ENCODE data around the gene TEPSIN.
"Not testable (repeated sequence)": the region's sequence is repeated elsewhere in the genome, so short reads cannot be mapped to it uniquely, and the experiment has no call there.

Gene TEPSIN

DNA sequence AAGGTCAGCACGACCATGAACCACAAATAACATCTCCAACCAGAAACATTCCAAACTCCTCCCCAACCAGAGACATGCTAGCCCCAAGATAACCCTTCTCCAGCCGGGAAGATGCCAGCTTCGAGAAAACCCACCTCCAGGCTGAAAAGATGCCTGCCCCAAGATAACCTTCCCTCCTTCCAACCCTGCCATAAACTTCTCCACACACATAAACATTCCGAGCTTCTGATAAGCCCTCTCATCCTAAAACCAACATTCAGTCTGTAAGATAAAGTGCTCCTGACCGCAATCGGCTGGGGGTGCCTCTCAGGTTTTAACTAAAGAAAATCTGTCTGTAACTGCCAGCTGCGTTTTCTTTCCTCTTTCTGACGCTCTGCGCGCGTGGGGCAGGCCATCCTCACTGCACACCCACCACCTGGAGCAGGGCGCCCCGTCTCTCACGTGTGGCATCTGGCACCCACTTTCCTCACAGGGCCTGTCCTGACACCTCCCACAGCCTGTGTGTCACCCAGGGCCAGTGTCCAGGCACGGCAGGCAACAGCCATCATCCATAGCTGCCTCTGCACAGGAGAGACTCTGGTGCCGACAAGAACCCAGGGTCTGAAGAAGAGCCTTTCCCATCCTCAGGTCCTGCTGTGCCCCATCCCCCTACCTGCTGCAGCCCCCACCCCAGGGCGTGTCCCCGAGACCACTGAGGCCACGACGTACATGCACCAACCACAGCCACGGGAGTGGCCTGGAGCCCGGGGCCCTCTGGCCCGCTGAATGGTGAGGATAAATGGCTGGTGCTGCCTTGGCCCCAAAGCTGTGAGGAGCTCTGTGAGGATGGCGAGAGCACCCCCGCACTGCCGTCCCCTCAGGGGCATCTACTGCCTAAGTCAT is 3.7 kb downstream of the TEPSIN start:
- no peak for DNase-seq

DNA sequence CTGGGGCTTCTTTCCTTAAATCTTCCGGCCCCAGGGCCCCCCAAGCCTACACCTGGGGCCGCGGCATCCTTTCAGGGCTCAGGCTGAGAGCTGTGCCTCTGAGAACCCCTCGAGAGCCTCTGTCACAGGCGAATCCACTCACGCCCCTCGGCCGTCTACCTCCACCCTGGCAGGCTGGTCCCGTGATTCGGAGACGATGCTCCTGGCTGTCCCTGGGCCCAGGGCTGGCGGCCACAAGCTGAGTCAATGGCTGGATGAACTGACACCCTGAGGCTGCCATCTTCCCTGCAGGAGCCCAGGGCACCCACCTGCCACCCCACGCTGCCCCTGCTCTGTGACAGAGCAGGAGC is 4.4 kb downstream of the TEPSIN start:
- no peak for DNase-seq

DNA sequence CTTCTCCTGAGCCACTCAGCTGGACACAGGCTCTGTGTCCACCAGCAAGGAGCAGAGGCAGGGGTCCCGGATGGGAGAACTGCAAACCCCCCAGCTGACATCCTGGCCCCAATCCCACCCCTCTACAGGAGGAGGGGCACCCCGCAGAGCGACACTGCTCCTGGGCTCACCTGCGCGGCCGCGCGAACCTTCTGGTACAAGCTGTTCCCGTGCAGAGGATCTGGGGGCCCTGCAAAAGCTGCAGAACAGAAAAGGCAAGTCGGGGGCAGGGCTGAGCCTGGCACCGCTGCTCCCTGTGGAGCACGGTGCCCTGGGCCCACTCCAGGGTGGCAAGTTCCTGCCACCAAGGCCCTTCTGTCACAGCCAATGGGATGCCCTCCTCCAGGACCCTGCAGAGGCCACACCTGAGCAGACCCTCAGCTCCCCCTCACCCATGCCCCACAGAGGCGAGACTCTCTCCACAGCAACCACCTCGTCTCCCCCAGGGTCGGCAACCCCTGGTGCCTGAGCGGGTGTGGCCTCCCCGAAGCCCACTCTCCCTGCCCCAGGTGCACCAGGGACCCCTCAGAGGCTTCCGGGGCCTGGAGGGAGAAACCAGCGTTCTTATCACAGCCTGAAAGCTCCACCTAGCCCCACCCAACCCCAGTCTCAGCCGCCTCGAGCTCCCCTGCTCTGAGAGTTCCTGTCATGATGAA is 4.9 kb downstream of the TEPSIN start:
- no peak for DNase-seq

DNA sequence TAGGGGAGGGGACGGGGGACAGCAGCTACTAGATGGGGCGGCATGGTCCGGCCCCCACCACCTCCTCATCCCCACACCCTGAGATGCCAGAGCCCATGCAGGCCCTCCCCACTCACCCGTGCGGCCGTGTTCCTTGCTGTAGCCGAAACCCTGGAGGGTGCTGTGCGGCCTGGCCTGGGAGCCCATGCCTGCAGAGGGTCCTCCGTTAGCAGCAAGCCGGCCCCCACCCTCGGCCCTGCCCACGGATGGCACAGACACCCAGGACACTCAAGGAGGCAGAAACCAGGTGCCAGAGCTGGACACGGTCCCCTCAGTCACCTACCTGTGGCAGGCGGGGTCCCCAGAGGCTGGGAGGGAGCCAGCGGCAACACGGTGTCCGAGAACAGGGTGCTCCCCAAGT is 5.5 kb downstream of the TEPSIN start:
- no peak for DNase-seq

GRCh38 chr17:81232616-81233241 is 6.1 kb downstream of the TEPSIN start:
- no peak for DNase-seq

DNA sequence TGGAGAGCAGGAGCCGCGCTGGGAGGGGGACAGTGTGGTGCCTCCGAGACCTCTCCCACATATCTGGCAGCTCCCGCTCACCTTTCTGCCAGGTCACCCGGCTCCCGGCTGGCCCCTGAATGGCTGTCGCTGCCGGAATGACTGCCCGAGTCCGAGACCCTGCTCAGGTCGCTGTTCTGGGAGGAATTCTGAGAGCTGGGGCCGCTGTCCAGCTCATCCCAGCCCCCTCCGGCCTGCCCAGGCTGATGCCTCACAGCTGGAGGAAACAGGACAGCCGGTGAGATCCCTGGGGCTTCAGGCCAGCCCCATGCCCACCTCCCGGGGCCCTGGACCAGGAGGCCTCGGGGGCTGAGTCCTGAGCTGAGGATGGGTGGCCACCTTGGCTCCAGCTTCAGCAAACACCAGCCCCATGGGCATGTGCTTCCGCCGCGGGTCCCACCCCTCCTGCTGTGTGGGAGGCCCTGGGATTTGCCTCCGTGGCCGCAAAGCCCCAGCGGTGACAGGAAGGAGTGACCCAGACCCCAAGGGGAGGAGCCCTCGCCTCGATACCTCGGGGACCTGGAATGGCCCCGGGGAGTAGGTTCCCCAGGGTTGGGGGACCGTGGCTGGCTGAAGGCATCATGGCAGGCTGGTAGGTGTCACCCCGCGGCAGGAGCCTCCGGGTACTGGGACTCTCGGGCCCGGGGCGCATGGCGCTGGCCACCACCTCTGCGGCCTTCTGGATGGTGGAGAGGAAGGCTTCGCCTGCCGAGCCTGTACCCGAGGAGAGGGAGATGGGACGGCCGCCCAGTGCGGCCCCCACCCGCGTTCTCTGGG is 6.9 kb downstream of the TEPSIN start:
- no peak for DNase-seq

DNA sequence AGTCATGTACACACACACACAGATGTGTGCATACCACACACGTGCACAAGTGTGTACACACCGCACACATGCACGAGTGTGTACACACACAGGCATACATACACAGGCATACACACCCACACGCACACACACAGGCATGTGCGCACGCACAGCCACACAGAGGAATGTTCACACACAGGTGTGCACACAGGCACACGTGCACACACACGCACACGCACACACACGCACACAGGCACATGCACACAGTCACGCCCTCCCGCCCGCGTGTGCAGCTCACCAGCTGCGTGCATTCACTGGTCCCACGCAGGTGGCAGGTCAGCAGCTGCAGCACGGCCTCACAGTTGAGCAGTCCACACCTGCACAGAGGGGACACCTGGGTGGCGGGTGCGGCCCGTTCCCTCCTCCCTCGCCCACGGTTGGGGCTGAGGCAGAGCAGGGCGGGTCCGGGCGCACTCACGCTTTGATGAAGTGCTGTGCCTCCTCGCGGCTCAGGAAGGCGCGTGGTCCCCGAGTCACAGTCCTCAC is 7.7 kb downstream of the TEPSIN start:
- DNase-seq: no peak

GRCh38 chr17:81230043-81230820 is 8.6 kb downstream of the TEPSIN start:
- no peak for DNase-seq

DNA sequence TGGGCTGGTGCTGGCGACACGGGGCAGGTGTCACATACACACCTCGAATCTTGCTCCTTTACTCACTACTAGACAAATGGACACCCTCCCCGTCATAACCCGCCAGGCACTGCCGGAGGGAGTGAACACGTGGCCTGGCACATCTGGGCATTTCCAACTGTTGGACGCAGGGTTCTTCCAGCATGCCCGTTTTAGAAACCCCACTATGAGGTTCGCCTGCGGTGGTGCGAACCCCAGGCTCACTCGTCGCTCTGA is 9.3 kb downstream of the TEPSIN start:
- no peak for DNase-seq

- DNase-seq: no peak
These were observed 9.8 kb downstream of the TEPSIN start for GRCh38 chr17:81228834-81229665.

- no peak for DNase-seq
These were observed 10.4 kb downstream of the TEPSIN start for GRCh38 chr17:81228420-81228819.

DNA sequence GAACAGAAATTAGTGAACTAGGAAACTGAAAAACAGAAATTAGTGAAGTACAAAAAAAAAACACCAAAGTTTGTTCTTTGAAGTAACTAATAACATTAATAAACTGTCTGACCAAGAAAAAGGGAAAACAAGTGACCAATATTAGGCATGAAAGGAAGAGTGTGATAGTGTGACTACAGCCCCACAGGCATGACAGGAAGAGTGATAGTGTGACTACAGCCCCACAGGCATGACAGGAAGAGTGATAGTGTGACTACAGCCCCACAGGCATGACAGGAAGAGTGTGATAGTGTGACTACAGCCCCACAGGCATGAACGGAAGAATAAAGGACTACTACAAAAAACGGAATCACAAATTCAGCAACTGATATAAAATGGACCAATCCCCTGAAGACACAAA is 11.2 kb downstream of the TEPSIN start:
- not testable (repeated sequence) for DNase-seq

- DNase-seq: peak; percentile 10
These were observed 15.1 kb downstream of the TEPSIN start for GRCh38 chr17:81223762-81224130.

DNA sequence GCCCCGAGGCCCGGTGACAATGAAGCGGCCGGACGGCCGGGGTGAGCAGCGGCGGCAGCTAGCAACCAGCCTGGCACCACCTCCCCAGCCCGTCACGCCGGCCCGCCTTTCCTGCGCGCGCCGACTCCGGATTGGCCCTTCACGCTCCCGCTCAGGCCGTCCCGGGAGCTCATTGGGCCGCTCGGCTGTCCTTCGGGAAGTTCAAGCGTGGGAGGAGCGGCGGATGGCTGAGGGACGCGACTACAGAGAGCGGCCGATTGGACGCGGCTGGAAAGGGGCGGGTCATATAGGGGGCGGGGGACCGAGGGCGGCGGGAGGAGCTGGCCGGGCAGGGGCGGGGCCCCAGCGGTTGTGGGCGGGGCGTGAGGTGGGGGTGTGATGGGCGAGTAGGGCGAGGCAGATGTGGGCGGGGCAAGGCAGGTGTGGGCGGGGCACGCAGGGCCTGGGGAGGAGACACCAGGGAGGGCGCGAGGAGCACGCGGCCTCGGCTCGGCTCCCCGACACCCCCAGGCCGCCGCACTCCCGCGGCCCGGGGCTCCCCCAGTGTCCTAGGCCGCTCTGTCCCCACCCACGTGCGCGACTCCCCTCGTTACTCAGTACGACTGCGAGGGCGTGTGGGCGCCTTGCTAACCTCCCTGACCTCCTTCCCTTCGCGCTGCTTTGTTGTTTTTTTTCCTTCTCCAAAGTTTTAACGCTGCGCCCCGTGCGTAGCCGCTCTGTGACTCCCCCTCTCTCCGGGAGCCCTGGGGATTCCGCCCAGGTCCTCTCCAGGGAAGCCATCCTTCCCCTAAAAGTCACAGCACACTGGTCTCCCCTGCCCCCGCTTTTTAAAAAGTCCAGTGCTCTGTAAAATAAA is 15.7 kb downstream of the TEPSIN start, which contains the start of gene CEP131:
TSS of gene CEP131 (minus strand) at position 60 of the 856 bp plus-strand sequence. CDS start 2,909 bp downstream, outside the sequence.
- DNase-seq: peak; percentile 89

GRCh38 chr17:81222620-81222905 is 16.3 kb downstream of the TEPSIN start:
- DNase-seq: no peak

DNA sequence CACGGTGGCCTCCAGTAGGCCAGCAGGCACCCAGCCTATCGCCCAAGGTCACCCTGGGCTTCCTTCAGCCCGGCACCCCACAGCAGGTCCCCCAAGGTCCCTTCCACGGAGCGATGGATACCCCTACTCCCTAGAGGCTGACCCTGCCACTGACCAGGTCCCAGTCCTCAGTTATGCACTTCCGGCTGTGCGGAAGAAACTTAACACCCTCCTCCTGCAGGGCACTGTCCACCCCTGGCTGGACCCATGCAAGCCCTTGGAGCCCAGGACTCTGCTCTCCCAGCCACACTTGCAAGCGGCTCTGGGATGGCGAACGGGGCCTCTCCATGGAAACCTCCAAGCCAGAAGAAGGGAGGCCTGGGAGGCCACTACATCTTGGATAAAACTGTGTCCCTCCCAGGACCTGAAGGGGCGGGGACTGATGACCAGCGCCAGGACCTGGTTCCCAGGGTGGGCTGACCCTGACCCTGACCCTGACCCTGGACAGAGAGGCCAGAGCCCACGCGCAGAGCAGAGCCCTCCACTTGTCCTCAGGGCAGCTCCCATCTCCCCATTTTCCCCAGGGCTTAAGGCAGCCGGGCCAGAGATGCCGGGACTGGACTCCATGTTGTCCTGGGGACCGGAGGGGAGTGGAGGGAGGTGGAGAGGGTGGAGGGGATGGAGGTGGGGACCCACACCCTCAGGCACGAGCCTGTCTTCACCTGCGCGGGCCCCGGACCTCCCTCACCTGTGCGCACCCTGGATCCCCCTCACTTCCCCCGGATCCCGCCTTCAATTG is 16.8 kb downstream of the TEPSIN start:
- DNase-seq: no peak

DNA sequence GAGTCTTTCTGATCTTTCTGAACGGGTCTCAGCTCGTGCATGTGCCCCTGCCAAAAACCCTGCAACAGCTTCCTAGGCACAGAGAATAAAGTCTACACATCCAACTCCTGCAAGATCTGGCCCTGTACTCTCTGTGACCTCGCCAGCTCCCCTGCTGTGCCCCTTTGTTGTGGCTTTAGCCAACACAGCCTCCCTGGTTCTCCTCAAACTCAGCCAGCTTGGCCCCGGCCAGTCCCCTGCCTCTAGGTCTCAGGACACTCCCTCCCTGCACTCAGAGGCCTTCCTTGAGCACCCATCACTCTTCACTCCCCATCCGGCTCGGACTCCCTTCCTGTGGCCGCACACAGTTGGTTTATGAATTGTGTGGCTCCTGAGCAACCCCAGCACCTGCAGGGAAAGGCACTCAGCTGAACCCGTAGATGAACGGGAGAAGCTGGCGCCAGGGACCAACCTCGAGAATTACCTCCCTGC is 17.4 kb downstream of the TEPSIN start:
- DNase-seq: no peak

DNA sequence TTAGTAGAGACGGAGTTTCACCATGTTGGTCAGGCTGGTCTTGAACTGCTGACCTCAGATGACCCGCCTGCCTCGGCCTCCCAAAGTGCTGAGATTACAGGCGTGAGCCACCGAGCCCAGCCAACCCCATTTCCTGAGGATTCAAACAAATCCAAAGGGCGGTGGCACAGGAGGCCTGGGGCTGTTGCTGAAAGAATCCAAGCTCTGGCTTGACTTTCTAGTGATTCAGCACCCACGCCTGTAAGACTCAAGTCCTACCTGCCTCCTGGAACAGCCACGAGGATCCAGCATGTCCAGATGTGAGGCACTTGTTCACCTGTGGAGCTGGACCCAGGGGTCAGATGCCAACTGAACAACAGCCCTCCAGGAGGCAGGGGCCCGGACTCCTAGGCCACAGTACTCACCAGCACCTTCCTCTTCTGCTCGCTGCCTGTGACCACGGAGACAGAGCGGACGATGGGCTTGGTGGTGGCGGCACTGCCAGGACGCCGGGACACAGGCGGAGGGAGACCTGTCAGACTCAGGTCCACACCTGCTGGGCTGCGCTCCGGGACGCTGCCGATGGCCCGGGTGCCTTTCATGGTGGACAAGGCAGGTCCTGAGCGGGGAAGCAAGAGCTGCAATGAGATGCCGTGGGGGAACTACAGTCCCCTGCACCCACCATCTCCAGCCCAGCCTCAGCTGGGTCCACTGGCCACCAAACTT is 19.2 kb downstream of the TEPSIN start:
- DNase-seq: no peak

- no peak for DNase-seq
These were observed 19.9 kb downstream of the TEPSIN start for GRCh38 chr17:81218991-81219390.
